Measurements from ENCODE around the gene CEP55. TPM values are rescaled to one million over a fixed set of nuclear protein-coding genes. Genes with fewer than 3 reads are reported as not detected.

The CEP55 gene
- total and polyA plus RNA-seq, 10 of the 15 experiments (the other 5 are each of a cell fraction or from before 2014, with no cell fraction given): 14.6 to 83.6 (median 52.0) TPM

DNA sequence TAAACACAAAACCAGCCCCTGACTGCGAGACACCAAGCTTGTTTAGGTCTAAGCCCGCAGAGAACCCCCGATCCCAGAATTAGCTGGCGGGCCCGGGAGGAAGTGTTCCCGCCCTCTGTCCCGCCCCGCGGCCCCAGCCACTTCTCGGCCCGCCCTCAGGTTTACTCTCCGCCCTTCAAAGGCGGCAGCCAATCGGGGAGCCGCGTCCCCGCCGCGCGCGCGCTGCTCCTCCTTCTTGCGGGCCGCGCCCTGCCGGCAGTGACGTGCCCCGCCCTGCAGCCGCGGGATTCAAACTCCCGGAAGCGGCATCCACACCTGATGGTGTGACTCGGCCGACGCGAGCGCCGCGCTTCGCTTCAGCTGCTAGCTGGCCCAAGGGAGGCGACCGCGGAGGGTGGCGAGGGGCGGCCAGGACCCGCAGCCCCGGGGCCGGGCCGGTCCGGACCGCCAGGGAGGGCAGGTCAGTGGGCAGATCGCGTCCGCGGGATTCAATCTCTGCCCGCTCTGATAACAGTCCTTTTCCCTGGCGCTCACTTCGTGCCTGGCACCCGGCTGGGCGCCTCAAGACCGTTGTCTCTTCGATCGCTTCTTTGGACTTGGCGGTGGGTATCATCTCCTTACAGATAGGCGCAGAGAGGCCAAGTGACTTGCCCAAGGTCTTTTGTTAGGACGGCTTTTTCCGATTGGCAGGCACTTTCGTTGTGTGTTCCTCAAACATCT is at the start of gene CEP55 (continued):
- TF ChIP-seq SIX5 (IDR thresholded peaks at IDR 0.05; ENCODE audit: low read depth, low read length, severe bottlenecking): no peak
- TF ChIP-seq ZNF592 (IDR thresholded peaks at IDR 0.05): no peak
- peak; percentile 97 for TF ChIP-seq E2F4 (IDR thresholded peaks at IDR 0.05; ENCODE audit: low read depth, low read length)
- TF ChIP-seq CREM (IDR thresholded peaks at IDR 0.05; ENCODE audit: low read depth): peak; percentile 94
- 0 out of 2 replicates have a peak, but pooled peaks have one; percentile 31 for TF ChIP-seq HCFC1 (IDR thresholded peaks at IDR 0.05; ENCODE audit: low read length)
- peak; percentile 64; the same call in 1 of the 2 replicates for TF ChIP-seq ZBTB40 (IDR thresholded peaks at IDR 0.05; ENCODE audit: borderline replicate concordance)
- peak; percentile 99 for TF ChIP-seq SIN3A (IDR thresholded peaks at IDR 0.05; ENCODE audit: low read depth, low read length)
- TF ChIP-seq POU2F2 (IDR thresholded peaks at IDR 0.05; ENCODE audit: borderline replicate concordance, low read depth, low read length): no peak
- TF ChIP-seq FOXK2 (IDR thresholded peaks at IDR 0.05): no peak
- TF ChIP-seq, protein P1, sequence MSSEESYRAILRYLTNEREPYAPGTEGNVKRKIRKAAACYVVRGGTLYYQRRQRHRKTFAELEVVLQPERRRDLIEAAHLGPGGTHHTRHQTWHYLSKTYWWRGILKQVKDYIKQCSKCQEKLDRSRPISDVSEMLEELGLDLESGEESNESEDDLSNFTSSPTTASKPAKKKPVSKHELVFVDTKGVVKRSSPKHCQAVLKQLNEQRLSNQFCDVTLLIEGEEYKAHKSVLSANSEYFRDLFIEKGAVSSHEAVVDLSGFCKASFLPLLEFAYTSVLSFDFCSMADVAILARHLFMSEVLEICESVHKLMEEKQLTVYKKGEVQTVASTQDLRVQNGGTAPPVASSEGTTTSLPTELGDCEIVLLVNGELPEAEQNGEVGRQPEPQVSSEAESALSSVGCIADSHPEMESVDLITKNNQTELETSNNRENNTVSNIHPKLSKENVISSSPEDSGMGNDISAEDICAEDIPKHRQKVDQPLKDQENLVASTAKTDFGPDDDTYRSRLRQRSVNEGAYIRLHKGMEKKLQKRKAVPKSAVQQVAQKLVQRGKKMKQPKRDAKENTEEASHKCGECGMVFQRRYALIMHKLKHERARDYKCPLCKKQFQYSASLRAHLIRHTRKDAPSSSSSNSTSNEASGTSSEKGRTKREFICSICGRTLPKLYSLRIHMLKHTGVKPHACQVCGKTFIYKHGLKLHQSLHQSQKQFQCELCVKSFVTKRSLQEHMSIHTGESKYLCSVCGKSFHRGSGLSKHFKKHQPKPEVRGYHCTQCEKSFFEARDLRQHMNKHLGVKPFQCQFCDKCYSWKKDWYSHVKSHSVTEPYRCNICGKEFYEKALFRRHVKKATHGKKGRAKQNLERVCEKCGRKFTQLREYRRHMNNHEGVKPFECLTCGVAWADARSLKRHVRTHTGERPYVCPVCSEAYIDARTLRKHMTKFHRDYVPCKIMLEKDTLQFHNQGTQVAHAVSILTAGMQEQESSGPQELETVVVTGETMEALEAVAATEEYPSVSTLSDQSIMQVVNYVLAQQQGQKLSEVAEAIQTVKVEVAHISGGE (CRISPR knock-in tag; IDR thresholded peaks at IDR 0.05): no peak
- no peak for TF ChIP-seq NBN (IDR thresholded peaks at IDR 0.05)
- TF ChIP-seq CBX3 (IDR thresholded peaks at IDR 0.05; ENCODE audit: borderline replicate concordance, low read depth): no peak
- TF ChIP-seq YBX1 (IDR thresholded peaks at IDR 0.05): no peak

Data from GM12878 (cell line).